ENCODE results near the gene VWC2L.

The VWC2L gene

GRCh38 chr2:214536625-214537024 lies 125.8 kb downstream of the VWC2L start:
- Histone ChIP-seq H3K9me3 (ENCODE audit: control insufficient read depth, low read length) (no peaks in the 10 kb centered on the region), H3K27ac (ENCODE audit: low read depth, low read length, severe bottlenecking) (no peak overlapping the region), H3K36me3 (ENCODE audit: control insufficient read depth, insufficient read depth, low read length) (no peaks in the 10 kb centered on the region), H3K4me1 (ENCODE audit: control insufficient read depth, insufficient read depth, low read length, poor library complexity, severe bottlenecking) (no peaks in the 10 kb centered on the region), H3K4me3 (ENCODE audit: extremely low read depth, insufficient read depth, low read length, poor library complexity, severe bottlenecking) (no peak overlapping the region)
- WGBS, 2 experiments (ENCODE audit: insufficient coverage in 2 of 2): 76 to 86% methylated on average over 3 of the region's 3 CpGs

- Histone ChIP-seq H3K4me1 (ENCODE audit: control insufficient read depth, insufficient read depth, low read length, poor library complexity, severe bottlenecking) (no peaks in the 10 kb centered on the region), H3K4me3 (ENCODE audit: extremely low read depth, insufficient read depth, low read length, poor library complexity, severe bottlenecking) (no peak overlapping the region), H3K27ac (ENCODE audit: low read depth, low read length, severe bottlenecking) (no peak overlapping the region), H3K36me3 (ENCODE audit: control insufficient read depth, insufficient read depth, low read length) (no peaks in the 10 kb centered on the region), H3K9me3 (ENCODE audit: control insufficient read depth, low read length) (no peaks in the 10 kb centered on the region)
- WGBS, 2 experiments (ENCODE audit: insufficient coverage in 2 of 2): 40 to 50% methylated on average over 2 of the region's 3 CpGs
These were observed 127.1 kb downstream of the VWC2L start for GRCh38 chr2:214537929-214538328.

- Histone ChIP-seq H3K4me1 (ENCODE audit: control insufficient read depth, insufficient read depth, low read length, poor library complexity, severe bottlenecking) (no peaks in the 10 kb centered on the region), H3K36me3 (ENCODE audit: control insufficient read depth, insufficient read depth, low read length) (no peaks in the 10 kb centered on the region), H3K27ac (ENCODE audit: low read depth, low read length, severe bottlenecking) (no peak overlapping the region), H3K9me3 (ENCODE audit: control insufficient read depth, low read length) (no peaks in the 10 kb centered on the region), H3K4me3 (ENCODE audit: extremely low read depth, insufficient read depth, low read length, poor library complexity, severe bottlenecking) (no peak overlapping the region)
- WGBS, 2 experiments (ENCODE audit: insufficient coverage in 2 of 2): 76 to 90% methylated on average over 5 to 7 of the region's 7 CpGs
These were observed 131.4 kb downstream of the VWC2L start for GRCh38 chr2:214542295-214542694.

- no peak overlapping the region for H3K27ac ChIP-seq (ENCODE audit: low read depth, low read length, severe bottlenecking)
- H3K9me3 ChIP-seq (ENCODE audit: control insufficient read depth, low read length): no peaks in the 10 kb centered on the region
- no CpG with 5 or more reads among the region's 1 CpG for WGBS, 2 experiments (ENCODE audit: insufficient coverage in 2 of 2)
- no peak overlapping the region for H3K4me3 ChIP-seq (ENCODE audit: extremely low read depth, insufficient read depth, low read length, poor library complexity, severe bottlenecking)
- no peaks in the 10 kb centered on the region for H3K36me3 ChIP-seq (ENCODE audit: control insufficient read depth, insufficient read depth, low read length)
- H3K4me1 ChIP-seq (ENCODE audit: control insufficient read depth, insufficient read depth, low read length, poor library complexity, severe bottlenecking): no peaks in the 10 kb centered on the region
These were observed 132.0 kb downstream of the VWC2L start for GRCh38 chr2:214542866-214543265.

- H3K27ac ChIP-seq (ENCODE audit: low read depth, low read length, severe bottlenecking): no peak overlapping the region
These were observed 132.6 kb downstream of the VWC2L start for GRCh38 chr2:214543386-214543955.

GRCh38 chr2:214545898-214546542 lies 135.2 kb downstream of the VWC2L start:
- Histone ChIP-seq H3K4me3 (ENCODE audit: extremely low read depth, insufficient read depth, low read length, poor library complexity, severe bottlenecking) (no peak overlapping the region), H3K36me3 (ENCODE audit: control insufficient read depth, insufficient read depth, low read length) (no peaks in the 10 kb centered on the region), H3K4me1 (ENCODE audit: control insufficient read depth, insufficient read depth, low read length, poor library complexity, severe bottlenecking) (peaks cover 4% of the 10 kb centered on the region), H3K9me3 (ENCODE audit: control insufficient read depth, low read length) (no peaks in the 10 kb centered on the region), H3K27ac (ENCODE audit: low read depth, low read length, severe bottlenecking) (no peak overlapping the region)
- WGBS, 2 experiments (ENCODE audit: insufficient coverage in 2 of 2): no CpG with 5 or more reads among the region's 1 CpG

More at GRCh38 chr2:214543386-214543955, 132.6 kb downstream of the VWC2L start:
- H3K4me3 ChIP-seq (ENCODE audit: extremely low read depth, insufficient read depth, low read length, poor library complexity, severe bottlenecking): no peak overlapping the region
- H3K9me3 ChIP-seq (ENCODE audit: control insufficient read depth, low read length): no peaks in the 10 kb centered on the region
- H3K36me3 ChIP-seq (ENCODE audit: control insufficient read depth, insufficient read depth, low read length): no peaks in the 10 kb centered on the region
- WGBS, 2 experiments (ENCODE audit: insufficient coverage in 2 of 2): 100% methylated on average over 1 of the region's 2 CpGs; no CpG with 5 or more reads in 1 of the 2 experiments
- no peaks in the 10 kb centered on the region for H3K4me1 ChIP-seq (ENCODE audit: control insufficient read depth, insufficient read depth, low read length, poor library complexity, severe bottlenecking)

GRCh38 chr2:214547931-214548330 lies 137.1 kb downstream of the VWC2L start:
- WGBS, 2 experiments (ENCODE audit: insufficient coverage in 2 of 2): 50% methylated on average over 2 of the region's 3 CpGs; no CpG with 5 or more reads in 1 of the 2 experiments
- Histone ChIP-seq H3K4me1 (ENCODE audit: control insufficient read depth, insufficient read depth, low read length, poor library complexity, severe bottlenecking) (peaks cover 4% of the 10 kb centered on the region), H3K9me3 (ENCODE audit: control insufficient read depth, low read length) (no peaks in the 10 kb centered on the region), H3K27ac (ENCODE audit: low read depth, low read length, severe bottlenecking) (no peak overlapping the region), H3K36me3 (ENCODE audit: control insufficient read depth, insufficient read depth, low read length) (no peaks in the 10 kb centered on the region), H3K4me3 (ENCODE audit: extremely low read depth, insufficient read depth, low read length, poor library complexity, severe bottlenecking) (no peak overlapping the region)

GRCh38 chr2:214549946-214550345 lies 139.1 kb downstream of the VWC2L start:
- H3K9me3 ChIP-seq (ENCODE audit: control insufficient read depth, low read length): no peaks in the 10 kb centered on the region
- no peak overlapping the region for H3K27ac ChIP-seq (ENCODE audit: low read depth, low read length, severe bottlenecking)
- H3K36me3 ChIP-seq (ENCODE audit: control insufficient read depth, insufficient read depth, low read length): no peaks in the 10 kb centered on the region
- WGBS, 2 experiments (ENCODE audit: insufficient coverage in 2 of 2): 100% methylated on average over 1 of the region's 2 CpGs; no CpG with 5 or more reads in 1 of the 2 experiments
- no peak overlapping the region for H3K4me3 ChIP-seq (ENCODE audit: extremely low read depth, insufficient read depth, low read length, poor library complexity, severe bottlenecking)
- peaks cover 4% of the 10 kb centered on the region for H3K4me1 ChIP-seq (ENCODE audit: control insufficient read depth, insufficient read depth, low read length, poor library complexity, severe bottlenecking)

GRCh38 chr2:214550786-214551185 lies 139.9 kb downstream of the VWC2L start:
- Histone ChIP-seq H3K4me1 (ENCODE audit: control insufficient read depth, insufficient read depth, low read length, poor library complexity, severe bottlenecking) (peaks cover 4% of the 10 kb centered on the region), H3K9me3 (ENCODE audit: control insufficient read depth, low read length) (no peaks in the 10 kb centered on the region), H3K27ac (ENCODE audit: low read depth, low read length, severe bottlenecking) (no peak overlapping the region), H3K36me3 (ENCODE audit: control insufficient read depth, insufficient read depth, low read length) (no peaks in the 10 kb centered on the region), H3K4me3 (ENCODE audit: extremely low read depth, insufficient read depth, low read length, poor library complexity, severe bottlenecking) (no peak overlapping the region)
- 100% methylated on average over 2 to 3 of the region's 3 CpGs for WGBS, 2 experiments (ENCODE audit: insufficient coverage in 2 of 2)

- WGBS, 2 experiments (ENCODE audit: insufficient coverage in 2 of 2): 88 to 93% methylated on average over 3 of the region's 3 CpGs
- Histone ChIP-seq H3K27ac (ENCODE audit: low read depth, low read length, severe bottlenecking) (no peak overlapping the region), H3K4me1 (ENCODE audit: control insufficient read depth, insufficient read depth, low read length, poor library complexity, severe bottlenecking) (no peaks in the 10 kb centered on the region), H3K36me3 (ENCODE audit: control insufficient read depth, insufficient read depth, low read length) (no peaks in the 10 kb centered on the region), H3K4me3 (ENCODE audit: extremely low read depth, insufficient read depth, low read length, poor library complexity, severe bottlenecking) (no peak overlapping the region), H3K9me3 (ENCODE audit: control insufficient read depth, low read length) (no peaks in the 10 kb centered on the region)
These were observed 147.0 kb downstream of the VWC2L start for GRCh38 chr2:214557884-214558283.

- no peak overlapping the region for H3K4me3 ChIP-seq (ENCODE audit: extremely low read depth, insufficient read depth, low read length, poor library complexity, severe bottlenecking)
- WGBS, 2 experiments (ENCODE audit: insufficient coverage in 2 of 2): no CpG with 5 or more reads among the region's 1 CpG
- no peaks in the 10 kb centered on the region for H3K36me3 ChIP-seq (ENCODE audit: control insufficient read depth, insufficient read depth, low read length)
- no peaks in the 10 kb centered on the region for H3K4me1 ChIP-seq (ENCODE audit: control insufficient read depth, insufficient read depth, low read length, poor library complexity, severe bottlenecking)
- no peaks in the 10 kb centered on the region for H3K9me3 ChIP-seq (ENCODE audit: control insufficient read depth, low read length)
- no peak overlapping the region for H3K27ac ChIP-seq (ENCODE audit: low read depth, low read length, severe bottlenecking)
These were observed 147.5 kb downstream of the VWC2L start for GRCh38 chr2:214558341-214558740.

All from mesodermal cell (in vitro differentiated cells).